Globus pallidus (tissue), 1 donor: ENCODE data around the gene MPG.
A peak's percentile ranks its signal among the peaks of the same experiment; 100 is the strongest.
"Not testable (repeated sequence)": the region's sequence is repeated elsewhere in the genome, so short reads cannot be mapped to it uniquely, and the experiment has no call there.

ENCODE experiments used
- DNase-seq: peaks from one replicate; pipeline ENCODE4 v3.0.0-alpha.2; 2015; ENCODE audit warnings: low spot score

The MPG gene, protein sequence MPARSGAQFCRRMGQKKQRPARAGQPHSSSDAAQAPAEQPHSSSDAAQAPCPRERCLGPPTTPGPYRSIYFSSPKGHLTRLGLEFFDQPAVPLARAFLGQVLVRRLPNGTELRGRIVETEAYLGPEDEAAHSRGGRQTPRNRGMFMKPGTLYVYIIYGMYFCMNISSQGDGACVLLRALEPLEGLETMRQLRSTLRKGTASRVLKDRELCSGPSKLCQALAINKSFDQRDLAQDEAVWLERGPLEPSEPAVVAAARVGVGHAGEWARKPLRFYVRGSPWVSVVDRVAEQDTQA

GRCh38 chr16:77807-78443 is at the start of gene MPG:
MPG (plus strand) TSS chr16:78225; CDS start chr16:78310, 85 bp downstream.
- DNase-seq: peak; percentile 80

DNA sequence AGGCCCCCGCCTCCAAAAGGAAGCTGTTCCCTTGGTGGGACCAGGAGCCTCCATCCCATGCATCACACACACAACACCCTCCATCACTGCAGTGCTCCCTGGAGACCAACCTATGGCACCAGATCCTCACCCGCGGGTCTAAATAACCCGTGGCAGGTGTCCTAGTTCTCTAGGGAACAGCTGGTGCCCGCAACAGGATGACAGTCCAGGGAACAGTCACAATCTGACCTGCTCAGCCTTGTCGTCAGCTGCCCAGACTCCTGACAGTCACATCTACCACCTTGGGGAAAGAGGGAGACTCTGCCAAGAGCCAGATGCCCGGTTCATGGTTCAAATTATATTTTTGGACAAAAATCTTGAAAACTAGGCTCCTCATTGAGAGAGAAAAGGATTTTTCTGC is 47.4 kb upstream of the MPG start:
- not testable (repeated sequence) for DNase-seq

DNA sequence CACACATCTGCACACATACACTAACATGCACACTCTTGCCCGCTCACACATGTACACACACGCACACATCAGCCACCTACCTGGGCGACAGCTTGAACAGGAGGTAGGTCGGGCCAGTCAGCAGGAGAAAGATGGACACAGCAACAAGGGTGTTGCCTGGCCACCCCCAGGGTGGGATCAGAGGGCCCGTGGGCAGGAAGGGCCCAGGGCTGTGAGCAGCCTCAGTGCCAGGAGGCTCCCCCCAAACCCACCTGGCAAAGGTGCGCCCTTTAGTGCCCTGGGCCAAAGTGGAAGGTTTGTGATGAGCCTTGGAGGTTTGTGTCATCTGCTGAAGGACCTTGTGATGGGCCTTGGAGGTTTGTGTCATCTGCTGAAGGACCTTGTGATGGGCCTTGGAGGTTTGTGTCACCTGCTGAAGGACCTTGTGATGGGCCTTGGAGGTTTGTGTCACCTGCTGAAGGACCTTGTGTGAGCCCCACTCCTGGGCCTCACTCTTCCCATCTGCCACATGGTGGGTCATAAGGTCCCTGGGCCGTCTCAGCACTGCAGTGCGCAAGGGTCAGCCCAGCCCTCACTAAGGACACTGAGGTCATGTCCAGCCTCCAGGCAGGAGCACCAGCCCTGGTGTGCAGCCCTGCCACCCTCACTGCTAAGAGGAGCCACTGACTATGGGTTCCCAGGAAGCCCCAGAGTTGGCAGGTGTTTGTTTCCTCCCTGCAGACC is 44.7 kb upstream of the MPG start:
- not testable (repeated sequence) for DNase-seq

DNA sequence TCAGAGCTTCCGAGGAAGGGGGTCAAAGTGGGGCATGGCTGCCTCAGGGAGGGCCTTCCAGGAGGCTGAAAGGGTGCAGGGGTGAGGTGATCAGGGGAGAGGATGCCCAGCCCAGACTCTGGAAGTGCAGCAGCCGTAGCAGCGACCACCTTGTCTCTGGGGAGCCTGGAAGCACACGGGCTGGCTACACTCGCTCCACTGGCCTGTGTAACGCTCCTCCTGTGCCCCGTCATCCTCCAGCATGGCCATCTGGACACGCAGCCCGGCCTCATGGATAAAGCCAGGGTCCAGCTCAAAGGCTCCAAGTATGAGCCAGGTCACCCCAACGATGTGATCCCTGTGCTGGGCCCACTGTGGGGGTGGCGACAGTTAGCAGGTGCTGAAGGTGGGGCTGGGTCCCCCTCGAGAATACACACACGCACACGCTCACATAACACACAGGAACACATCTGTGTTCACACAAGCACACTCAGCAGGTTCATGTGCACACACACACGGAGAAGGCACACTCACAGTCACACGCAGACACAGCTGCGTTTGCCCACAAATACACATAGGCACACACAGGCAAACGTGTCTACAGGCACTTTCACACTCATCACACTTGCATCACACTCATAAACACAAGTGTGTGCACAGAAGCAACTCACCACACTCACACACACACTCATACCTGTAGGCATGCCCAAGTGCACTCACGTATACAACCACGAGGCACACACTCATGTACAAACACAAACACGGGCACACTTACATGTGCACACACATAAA is 44.0 kb upstream of the MPG start:
- DNase-seq: no peak

DNA sequence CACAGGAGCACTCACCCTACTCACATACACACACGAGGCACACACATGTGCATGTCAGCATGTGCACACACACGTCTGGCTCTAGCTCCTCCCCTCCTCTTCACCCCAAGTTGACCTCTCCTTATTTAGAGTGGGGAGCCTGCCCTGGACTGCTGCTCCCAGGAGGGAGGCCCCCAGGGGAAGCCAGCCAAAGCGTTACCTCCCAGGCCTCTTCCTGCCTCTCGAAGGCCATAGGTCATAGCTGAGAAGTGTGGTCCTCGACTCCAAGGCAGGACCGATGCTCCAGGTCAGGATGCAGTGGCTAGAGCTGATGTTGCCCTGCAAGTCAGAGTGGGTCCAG is 43.4 kb upstream of the MPG start:
- no peak for DNase-seq

- peak; percentile 38 for DNase-seq
Measured at GRCh38 chr16:35011-35677, 42.9 kb upstream of the MPG start.

- DNase-seq: no peak
Measured at GRCh38 chr16:35678-36305, 42.2 kb upstream of the MPG start.

DNA sequence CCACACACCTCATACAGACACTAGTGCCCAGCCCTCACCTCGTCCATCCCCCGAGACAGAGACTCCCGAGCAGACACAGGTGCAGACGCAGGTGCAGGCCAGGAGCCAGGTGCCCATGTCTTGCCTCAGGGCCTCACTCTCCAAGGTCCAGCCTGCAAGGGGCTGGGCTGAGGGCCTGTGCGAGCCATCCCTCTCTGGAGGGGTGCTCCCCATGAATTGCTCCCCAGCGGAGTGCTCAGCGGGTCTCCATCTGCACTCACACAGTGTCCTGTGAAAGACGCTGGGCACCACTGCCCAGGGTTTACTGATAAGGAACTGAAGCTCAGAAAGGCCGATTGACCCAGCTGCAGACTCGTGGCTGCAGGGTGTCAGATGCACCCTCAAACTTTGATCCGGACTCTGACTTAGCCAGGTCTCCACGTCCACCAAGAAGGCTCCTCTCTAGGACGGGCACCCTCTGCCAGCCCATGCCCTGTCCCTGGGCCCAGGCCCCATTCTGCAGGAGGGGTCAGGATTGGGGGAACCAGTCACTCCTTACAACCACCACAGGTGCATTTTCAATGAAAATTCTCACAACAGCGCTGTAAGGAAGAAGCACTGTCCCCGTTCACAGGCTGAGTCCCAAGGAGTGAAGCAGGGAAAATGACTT is 41.6 kb upstream of the MPG start:
- no peak for DNase-seq

GRCh38 chr16:37511-37910 is 40.5 kb upstream of the MPG start:
- peak; percentile 20 for DNase-seq

DNA sequence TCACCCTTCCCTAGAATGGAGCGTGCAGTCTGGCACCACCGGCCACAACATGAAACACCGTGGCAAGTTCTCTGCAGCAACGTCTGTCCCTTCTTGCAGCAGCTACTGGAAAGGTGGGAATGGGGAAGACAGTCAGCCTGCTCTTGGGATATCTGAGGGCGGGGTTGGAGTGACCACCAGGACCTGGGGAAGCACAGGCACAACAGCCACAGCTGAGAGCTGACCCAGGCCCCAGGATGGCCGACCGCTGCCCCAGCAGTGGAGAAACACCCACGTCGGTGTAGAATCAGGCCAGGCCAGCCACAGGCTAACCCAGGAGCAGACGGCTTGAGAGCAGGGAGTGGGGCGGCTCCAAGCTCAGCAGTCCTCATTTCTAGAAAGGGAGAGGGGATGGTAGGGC is 39.8 kb upstream of the MPG start:
- DNase-seq: not testable (repeated sequence)

GRCh38 chr16:38941-39892 is 38.8 kb upstream of the MPG start:
- DNase-seq: no peak

DNA sequence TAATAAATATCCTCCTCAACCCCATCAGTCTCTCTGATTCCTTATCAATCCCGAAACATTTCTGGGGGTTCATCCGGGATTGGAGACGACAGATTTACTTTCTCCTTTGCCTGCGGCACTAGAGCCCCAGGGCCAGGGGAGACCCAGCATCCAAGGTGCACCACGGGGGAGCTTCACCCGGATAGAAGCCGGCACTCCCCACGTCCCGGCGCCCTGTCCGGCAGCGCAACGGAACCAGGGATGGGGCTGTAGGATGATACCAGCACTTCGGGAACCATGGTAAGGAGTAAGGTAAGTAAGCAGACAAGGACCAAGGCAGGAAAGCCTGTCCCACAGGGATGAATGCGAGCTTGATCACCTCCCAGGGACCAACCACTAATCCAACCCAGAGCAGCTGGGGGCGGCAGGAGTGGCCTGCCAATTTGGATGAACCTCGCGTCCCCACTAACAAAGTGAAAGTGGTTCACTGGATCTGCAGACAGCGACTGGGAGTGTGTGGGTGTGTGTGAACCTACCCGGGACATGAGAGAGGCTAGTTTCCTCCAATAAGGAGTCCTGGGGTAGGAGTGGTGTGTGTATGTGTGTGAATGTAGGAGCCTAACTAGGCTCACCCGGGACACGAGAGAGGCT is 36.5 kb upstream of the MPG start:
- DNase-seq: no peak

DNA sequence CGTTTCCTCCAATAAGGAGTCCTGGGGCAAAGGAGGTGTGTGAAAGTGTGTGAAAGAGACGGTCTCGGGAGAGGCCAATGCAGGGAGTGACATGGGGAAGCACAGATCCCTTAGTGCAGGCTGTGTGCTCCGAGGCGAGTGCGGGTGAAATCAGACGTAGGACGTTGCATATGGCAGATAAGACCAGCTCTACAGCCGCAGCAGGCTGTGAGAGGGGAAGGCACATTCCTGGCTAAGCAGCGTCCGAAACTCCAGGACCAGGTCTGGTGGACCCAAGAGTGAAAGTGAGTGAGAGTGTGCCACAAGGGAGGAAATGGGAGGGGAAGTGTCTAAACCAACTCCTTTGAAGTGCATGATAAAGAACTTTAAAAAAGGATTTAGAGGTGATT is 36.0 kb upstream of the MPG start:
- no peak for DNase-seq

DNA sequence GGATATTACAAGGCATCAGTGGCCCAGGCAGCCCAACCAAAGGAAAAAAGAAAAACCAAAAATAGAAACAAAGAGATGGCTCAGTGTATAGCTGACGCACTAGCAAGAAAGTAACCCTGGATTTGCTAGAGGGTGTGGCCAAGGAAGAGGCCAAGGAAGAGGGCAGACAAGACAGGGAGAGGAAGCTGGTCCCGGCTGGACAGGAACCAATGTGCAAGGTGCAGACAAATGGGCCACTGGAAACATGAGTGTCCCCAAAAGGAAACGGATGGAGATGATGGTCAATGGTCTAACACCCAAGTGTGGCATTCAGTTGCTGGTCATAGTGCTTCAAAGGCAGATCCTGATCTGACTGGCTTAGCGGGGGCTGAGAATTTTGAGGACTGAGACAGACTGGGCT is 35.3 kb upstream of the MPG start:
- DNase-seq: no peak

DNA sequence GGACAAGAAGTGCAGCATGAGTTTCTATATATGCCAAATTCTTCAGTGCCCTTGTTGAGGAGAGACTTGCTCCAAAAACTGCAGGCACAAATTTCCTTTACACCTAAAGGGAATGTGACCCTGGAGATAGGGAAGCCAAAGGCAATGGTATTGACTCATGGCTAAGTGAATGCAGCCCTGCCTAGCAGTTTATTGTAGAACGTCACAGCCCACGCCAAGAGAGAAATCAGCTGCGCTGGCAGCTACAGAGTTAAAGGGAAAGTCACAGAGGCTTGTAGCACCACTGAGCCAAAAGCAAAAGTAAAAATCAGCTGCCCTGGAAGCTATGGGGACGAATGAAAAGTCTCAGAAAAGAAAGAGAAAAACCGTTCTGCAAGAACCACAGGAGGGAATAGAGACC is 34.7 kb upstream of the MPG start:
- no peak for DNase-seq

GRCh38 chr16:44655-45054 is 33.4 kb upstream of the MPG start:
- DNase-seq: no peak

DNA sequence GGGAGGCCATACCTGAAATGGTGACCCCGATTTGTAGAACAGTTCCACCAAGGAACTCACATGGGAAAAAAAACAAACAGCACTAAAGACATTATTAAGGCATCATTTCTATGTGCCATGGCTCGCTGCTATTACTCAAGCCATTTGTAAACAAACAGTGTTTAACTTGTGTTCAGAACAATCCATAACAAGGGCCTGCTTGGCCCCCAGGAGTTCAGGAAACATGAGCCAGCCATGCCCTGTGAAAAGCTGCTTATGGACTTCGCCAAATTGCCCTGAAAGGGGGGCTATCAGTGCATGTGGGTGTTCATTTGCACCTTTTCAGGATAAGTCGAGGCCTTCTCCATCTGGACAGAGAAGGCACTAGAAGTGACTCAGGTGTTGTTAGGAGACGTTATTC is 32.6 kb upstream of the MPG start:
- no peak for DNase-seq

DNA sequence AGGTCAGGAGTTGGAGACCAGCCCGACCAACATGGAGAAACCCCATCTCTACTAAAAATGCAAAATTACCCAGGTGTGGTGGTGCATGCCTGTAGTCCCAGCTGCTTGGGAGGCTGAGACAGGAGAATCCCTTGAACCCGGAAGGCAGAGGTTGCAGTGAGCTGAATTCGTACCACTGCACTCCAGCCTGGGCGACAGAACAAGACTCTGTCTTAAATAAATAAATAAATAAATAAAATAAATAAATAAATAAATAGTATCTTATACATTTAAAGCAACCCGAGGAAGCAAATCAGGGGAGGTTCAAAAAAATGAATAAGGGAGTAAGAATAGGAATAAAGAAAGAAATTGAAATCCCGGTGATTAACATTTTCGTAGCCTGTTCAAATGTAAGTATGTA is 31.5 kb upstream of the MPG start:
- DNase-seq: not testable (repeated sequence)

GRCh38 chr16:47234-47633 is 30.8 kb upstream of the MPG start:
- no peak for DNase-seq
